H1 (cell line): ENCODE data around the gene OR2W1. TPM values are rescaled to one million over a fixed set of nuclear protein-coding genes. Genes with fewer than 3 reads are reported as not detected.

Source experiments
- CTCF ChIA-PET: fragments of 300-600 bp; sonication (Branson Sonifier 250); formaldehyde crosslinking; loops from one replicate; lab custom pipeline; 2021; ENCODE audit not compliant: partially characterized antibody; lab: Charles Lee
- POLR2A ChIA-PET: fragments of 300-600 bp; sonication (Branson Sonifier 250); formaldehyde crosslinking; loops from one replicate; lab custom pipeline; 2021; ENCODE audit warnings: inconsistent platforms; ENCODE audit not compliant: partially characterized antibody; lab: Charles Lee
- DNase-seq, 2 experiments: peaks; one replicate each; pipeline versions ENCODE4 v3.0.0 to v3.0.0-alpha.2; 2010 to 2022; ENCODE audit warnings: low spot score in 2 of 2, low read depth in 1 of 2, mixed read lengths in 1 of 2
- FAIRE-seq: peaks from 2 replicates; lab custom pipeline; 2011; peaks lifted over from hg19 to GRCh38; lab: Jason Lieb, UNC
- H2AFZ ChIP-seq: 2 replicates; pipeline ENCODE4 v1.8.1; 2012; ENCODE audit warnings: low read length, inconsistent platforms
- H2AK5ac ChIP-seq: 2 replicates; pipeline ENCODE4 v1.6.1; 2013; ENCODE audit warnings: low read depth, low read length
- H2BK120ac ChIP-seq: replicated peaks from 2 replicates; pipeline ENCODE3; 2013; ENCODE audit warnings: low read depth, low read length, inconsistent platforms
- H2BK12ac ChIP-seq: 2 replicates; pipeline ENCODE4 v1.6.1; 2013; ENCODE audit warnings: low read depth, low read length
- H2BK15ac ChIP-seq: 2 replicates; pipeline ENCODE4 v1.6.1; 2013; ENCODE audit warnings: low read length
- H2BK20ac ChIP-seq: 2 replicates; pipeline ENCODE4 v1.6.1; 2013; ENCODE audit warnings: low read length
- H2BK5ac ChIP-seq: 2 replicates; pipeline ENCODE4 v1.6.1; 2013; ENCODE audit warnings: low read depth, low read length
- H3K14ac ChIP-seq: 2 replicates; pipeline ENCODE4 v1.6.1; 2013; ENCODE audit warnings: inconsistent platforms; ENCODE audit not compliant: insufficient read length
- H3K18ac ChIP-seq: 2 replicates; pipeline ENCODE4 v1.6.1; 2013; ENCODE audit warnings: low read length; ENCODE audit errors: extremely low read depth
- H3K23ac ChIP-seq: 2 replicates; pipeline ENCODE4 v1.6.1; 2013; ENCODE audit warnings: inconsistent platforms; ENCODE audit not compliant: insufficient read length
- H3K23me2 ChIP-seq: 2 replicates; pipeline ENCODE4 v1.6.1; 2013; ENCODE audit warnings: low read depth, low read length
- H3K27ac ChIP-seq: 2 replicates; pipeline ENCODE4 v1.6.1; 2011; ENCODE audit warnings: low read depth, low read length, inconsistent platforms
- H3K27me3 ChIP-seq, 4 experiments: replicated peaks in 1 of 4; 1 replicate in 1 of 4; 2 replicates in 3 of 4; pipeline versions ENCODE4 v1.6.1 to v1.8.1; 2011 to 2013; ENCODE audit warnings: low read length in 3 of 4, mild to moderate bottlenecking in 3 of 4, inconsistent platforms in 2 of 4, mixed read lengths in 2 of 4, moderate library complexity in 1 of 4; ENCODE audit not compliant: control insufficient read depth in 3 of 4, insufficient read depth in 3 of 4; ENCODE audit errors: extremely low read depth in 1 of 4
- H3K36me3 ChIP-seq, 4 experiments: 2 replicates each; pipeline versions ENCODE4 v1.6.1 to v1.8.1; 2011 to 2013; ENCODE audit warnings: mild to moderate bottlenecking in 4 of 4, low read length in 3 of 4, moderate library complexity in 2 of 4, control low read depth in 1 of 4, inconsistent platforms in 1 of 4; ENCODE audit not compliant: insufficient read depth in 4 of 4, control insufficient read depth in 2 of 4
- H3K4ac ChIP-seq: replicated peaks from 2 replicates; pipeline ENCODE3; 2013; ENCODE audit warnings: low read length, low read depth, mixed read lengths, inconsistent platforms; ENCODE audit not compliant: insufficient read length
- H3K4me1 ChIP-seq, 4 experiments: replicated peaks in 1 of 4; 1 replicate in 1 of 4; 2 replicates in 3 of 4; pipeline versions ENCODE4 v1.6.1 to v1.8.1; 2011 to 2013; ENCODE audit warnings: low read length in 3 of 4, inconsistent platforms in 2 of 4, mixed read lengths in 1 of 4; ENCODE audit not compliant: insufficient read depth in 4 of 4, control insufficient read depth in 3 of 4
- H3K4me2 ChIP-seq, 2 experiments: 2 replicates each; pipeline versions ENCODE4 v1.6.1 to v1.8.1; 2011 to 2013; ENCODE audit warnings: low read depth in 2 of 2, low read length in 2 of 2, control low read depth in 1 of 2, inconsistent platforms in 1 of 2, mild to moderate bottlenecking in 1 of 2; ENCODE audit not compliant: insufficient read depth in 1 of 2
- H3K4me3 ChIP-seq, 4 experiments: fragments of 200-600, 300-600 bp in 1 of 4; sonication (generic), shearing (Covaris generic), sonication (Bioruptor Twin) in 1 of 4; 2 replicates each; pipeline versions ENCODE4 v1.5.1 to v1.8.1; 2011 to 2016; ENCODE audit warnings: low read length in 4 of 4, low read depth in 3 of 4, control low read depth in 2 of 4, inconsistent platforms in 2 of 4, mild to moderate bottlenecking in 2 of 4, mixed read lengths in 1 of 4, moderate library complexity in 1 of 4; ENCODE audit not compliant: insufficient read depth in 2 of 4; ENCODE audit errors: extremely low read depth in 1 of 4
- H3K56ac ChIP-seq: replicated peaks from 2 replicates; pipeline ENCODE3; 2013; ENCODE audit warnings: low read depth, mild to moderate bottlenecking, mixed read lengths, low read length, inconsistent platforms; ENCODE audit not compliant: insufficient read length
- H3K79me1 ChIP-seq: 2 replicates; pipeline ENCODE4 v1.6.1; 2013; ENCODE audit warnings: low read depth, low read length, control low read depth
- H3K79me2 ChIP-seq, 2 experiments: 2 replicates each; pipeline versions ENCODE4 v1.6.1 to v1.8.1; 2012 to 2013; ENCODE audit warnings: low read length in 2 of 2, mild to moderate bottlenecking in 2 of 2, inconsistent platforms in 1 of 2; ENCODE audit not compliant: insufficient read depth in 2 of 2, control insufficient read depth in 1 of 2
- H3K9ac ChIP-seq, 4 experiments: replicated peaks in 1 of 4; 1 replicate in 1 of 4; 2 replicates in 3 of 4; pipeline versions ENCODE4 v1.6.1 to v1.8.1; 2011 to 2013; ENCODE audit warnings: low read depth in 3 of 4, low read length in 3 of 4, control low read depth in 2 of 4, mild to moderate bottlenecking in 2 of 4, moderate library complexity in 2 of 4, inconsistent platforms in 1 of 4; ENCODE audit errors: extremely low read depth in 1 of 4
- H3K9me3 ChIP-seq, 2 experiments: 2 replicates each; pipeline versions ENCODE4 v1.6.1 to v1.8.1; 2012 to 2013; ENCODE audit warnings: mild to moderate bottlenecking in 2 of 2, moderate library complexity in 2 of 2, control low read depth in 1 of 2, inconsistent platforms in 1 of 2, low read depth in 1 of 2, low read length in 1 of 2, mixed read lengths in 1 of 2; ENCODE audit not compliant: insufficient read depth in 2 of 2
- H4K20me1 ChIP-seq, 2 experiments: replicated peaks in 1 of 2; 2 replicates each; pipeline versions ENCODE3 to v1.8.1; 2011 to 2013; ENCODE audit warnings: inconsistent platforms in 2 of 2, low read length in 2 of 2, mild to moderate bottlenecking in 1 of 2; ENCODE audit not compliant: insufficient read depth in 2 of 2, control insufficient read depth in 1 of 2
- H4K5ac ChIP-seq: 2 replicates; pipeline ENCODE4 v1.6.1; 2013; ENCODE audit warnings: low read length, low read depth, mixed read lengths, inconsistent platforms; ENCODE audit not compliant: insufficient read length
- H4K8ac ChIP-seq: 2 replicates; pipeline ENCODE4 v1.8.0; 2013; ENCODE audit warnings: mild to moderate bottlenecking, moderate library complexity, low read length, inconsistent platforms; ENCODE audit not compliant: insufficient read depth; ENCODE audit errors: extremely low read depth
- H4K91ac ChIP-seq: replicated peaks from 2 replicates; pipeline ENCODE3; 2013; ENCODE audit warnings: low read length, mixed read lengths, inconsistent platforms; ENCODE audit not compliant: insufficient read length
- CBX8 ChIP-seq: fragments of 300-800, 300-1000 bp; sonication (generic); IDR thresholded peaks from 2 replicates; pipeline ENCODE4 v1.7.1; 2016; ENCODE audit warnings: low read depth, low read length, borderline replicate concordance
- EGR1 ChIP-seq: IDR thresholded peaks from 2 replicates; pipeline ENCODE4 v1.6.1; 2011; ENCODE audit warnings: low read depth, low read length, borderline replicate concordance
- EZH2 ChIP-seq: fragments of 200-600 bp; sonication (generic); IDR thresholded peaks from 2 replicates; pipeline ENCODE4 v1.7.1; 2012; ENCODE audit warnings: low read depth, mild to moderate bottlenecking, moderate library complexity, low read length, inconsistent platforms; ENCODE audit not compliant: severe bottlenecking
- HDAC2 ChIP-seq, 2 experiments: fragments of 300-600 bp in 1 of 2; sonication (generic) in 1 of 2; IDR thresholded peaks; 2 replicates each; pipeline ENCODE4 v1.6.1; 2011 to 2012; ENCODE audit warnings: low read depth in 2 of 2, low read length in 2 of 2, mild to moderate bottlenecking in 2 of 2, moderate library complexity in 2 of 2, borderline replicate concordance in 1 of 2, inconsistent platforms in 1 of 2
- KDM1A ChIP-seq: fragments of 200-600, 300-600 bp; sonication (generic); IDR thresholded peaks from 2 replicates; pipeline ENCODE4 v1.7.1; 2016; ENCODE audit warnings: mild to moderate bottlenecking, low read length, borderline replicate concordance
- NANOG ChIP-seq: IDR thresholded peaks from 2 replicates; pipeline ENCODE4 v1.6.1; 2011; ENCODE audit warnings: low read length, low read depth, mild to moderate bottlenecking, inconsistent platforms; ENCODE audit not compliant: insufficient read depth, poor library complexity, severe bottlenecking
- POLR2AphosphoS5 ChIP-seq: IDR thresholded peaks from 2 replicates; pipeline ENCODE4 v1.6.1; 2011; ENCODE audit warnings: low read depth, low read length
- RXRA ChIP-seq: IDR thresholded peaks from 2 replicates; pipeline ENCODE4 v1.6.1; 2011; ENCODE audit warnings: low read depth, mild to moderate bottlenecking, low read length, moderate library complexity; ENCODE audit not compliant: insufficient read depth
- SIRT6 ChIP-seq: IDR thresholded peaks from one replicate; pipeline ENCODE4 v1.7.1; 2012; ENCODE audit warnings: low read length, inconsistent platforms
- SP1 ChIP-seq: IDR thresholded peaks from 2 replicates; pipeline ENCODE4 v1.6.1; 2011; ENCODE audit warnings: low read depth, low read length
- SP2 ChIP-seq: IDR thresholded peaks from 2 replicates; pipeline ENCODE4 v1.6.1; 2012; ENCODE audit warnings: mild to moderate bottlenecking, low read length, inconsistent platforms
- TAF1 ChIP-seq: IDR thresholded peaks from 2 replicates; pipeline ENCODE4 v1.6.1; 2011; ENCODE audit warnings: mild to moderate bottlenecking, low read depth, low read length
- TAF7 ChIP-seq: optimal IDR thresholded peaks from 2 replicates; pipeline ENCODE3; 2011; ENCODE audit warnings: low read depth, mild to moderate bottlenecking, inconsistent platforms, low read length, moderate library complexity, borderline replicate concordance
- USF2 ChIP-seq: IDR thresholded peaks from 2 replicates; pipeline ENCODE4 v1.6.1; 2011; ENCODE audit warnings: low read length, improper control_type of control experiment
- WGBS, 2 experiments: shearing (Covaris generic) in 1 of 2; methylation state at CpG; one replicate each; pipeline versions ENCODE4 v1.1.6 to v1.1.7; 2013 to 2015; ENCODE audit warnings: low lambda C conversion rate in 2 of 2, mixed read lengths in 2 of 2, inconsistent platforms in 1 of 2, low coverage in 1 of 2, missing lambda C conversion rate in 1 of 2; ENCODE audit not compliant: insufficient replicate concordance in 2 of 2, insufficient coverage in 1 of 2, insufficient read length in 1 of 2; ENCODE audit errors: extremely low coverage in 1 of 2, missing lambda C conversion rate in 1 of 2; 5-methylcytosine and 5-hydroxymethylcytosine counted together
- polyA plus RNA-seq, 7 experiments: library from polyadenylated mRNA; depleted of rRNA in 3 of 7; stranded (reverse) in 5 of 7; unstranded in 2 of 7; fragments of >200 nt in 5 of 7; fragments of 200-250 nt in 2 of 7; gene quantifications; 1 replicate in 5 of 7; 2 replicates in 1 of 7; 4 replicates in 1 of 7; pipeline versions ENCODE4 v1.2.1 to v1.2.3, GENCODE V29; 2011 to 2013; ENCODE audit warnings: missing spikeins in 2 of 7, mixed read lengths in 2 of 7
- total RNA-seq: library from RNA; stranded (reverse); fragmentation: NEBNext Ultra II Directional; extraction: Animal tissue kit (Norgen Biotek cat#: 25700); gene quantifications from 2 replicates; pipeline ENCODE4 v1.2.1, GENCODE V29; 2021

Gene OR2W1
- total and polyA plus RNA-seq, 2 of the 8 experiments (the other 6 are each of a cell fraction or from before 2014, with no cell fraction given): not detected

GRCh38 chr6:29092957-29093356 lies 48.0 kb upstream of the OR2W1 start:
- Histone ChIP-seq H3K9ac (no peak overlapping the region), H3K4me3 (no peak overlapping the region), H3K23me2 (no peaks in the 10 kb centered on the region), H3K79me2 (no peaks in the 10 kb centered on the region), H2BK120ac (no peak overlapping the region), H4K5ac (no peak overlapping the region), H3K56ac (no peak overlapping the region), H2BK15ac (no peak overlapping the region), H4K8ac (no peak overlapping the region), H3K4me1 (no peaks in the 10 kb centered on the region), H2BK12ac (no peak overlapping the region), H3K14ac (no peak overlapping the region), H2AK5ac (no peak overlapping the region), H3K9me3 (no peaks in the 10 kb centered on the region), H3K27ac (no peak overlapping the region), H2BK5ac (no peak overlapping the region), H4K20me1 (no peaks in the 10 kb centered on the region), H3K18ac (no peak overlapping the region), H3K79me1 (no peaks in the 10 kb centered on the region), H3K4me2 (no peak overlapping the region), H2BK20ac (no peak overlapping the region), H3K27me3 (no peaks in the 10 kb centered on the region), H3K4ac (no peak overlapping the region), H4K91ac (no peak overlapping the region), H3K23ac (no peak overlapping the region), H2AFZ (no peak overlapping the region), H3K36me3 (no peaks in the 10 kb centered on the region)
- DNase-seq (no peak), FAIRE-seq (no peak)
- 92% methylated on average over 3 of the region's 3 CpGs; no CpG with 5 or more reads in 1 of the 2 experiments for WGBS, 2 experiments
- CTCF ChIA-PET: no interaction called here
- POLR2A ChIA-PET: no interaction called here
- no peak for TF ChIP-seq EGR1
- no peak for TF ChIP-seq SP1
- TF ChIP-seq TAF1: no peak
- no peak for TF ChIP-seq NANOG
- TF ChIP-seq HDAC2 (IDR thresholded peaks at IDR 0.05; ENCODE audit: borderline replicate concordance in 1 of 2, low read depth in 2 of 2, low read length in 2 of 2): no peak
- TF ChIP-seq SP2: no peak
- TF ChIP-seq SIRT6: no peak
- TF ChIP-seq RXRA: no peak
- TF ChIP-seq TAF7: no peak
- TF ChIP-seq CBX8: no peak
- no peak for TF ChIP-seq KDM1A
- no peak for TF ChIP-seq EZH2
- TF ChIP-seq USF2: no peak
- no peak for TF ChIP-seq POLR2AphosphoS5
